Measurements from ENCODE around the gene BTLA.
"Not testable (repeated sequence)": the region's sequence is repeated elsewhere in the genome, so short reads cannot be mapped to it uniquely, and the experiment has no call there.

Gene BTLA

DNA sequence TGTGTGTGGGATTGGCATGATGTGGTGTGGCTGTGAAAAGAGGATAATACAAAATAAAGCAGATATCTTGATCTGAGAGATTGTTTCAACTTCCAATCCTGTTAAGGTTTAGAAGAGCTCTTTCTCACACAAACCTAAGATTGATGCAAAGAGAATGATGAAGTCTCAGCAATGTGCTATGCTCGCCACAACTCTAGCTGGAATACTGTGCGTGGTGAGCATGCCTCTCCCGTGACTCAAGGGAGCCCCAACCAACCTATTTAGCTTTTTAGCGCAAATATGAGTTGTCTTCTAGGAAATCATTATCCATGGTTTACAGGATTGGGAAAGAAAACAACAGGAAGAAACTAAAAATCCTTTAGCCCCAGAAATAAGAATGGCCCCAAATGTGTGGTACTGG, 28.5 kb downstream of the BTLA start:
- Histone ChIP-seq H3K4me1 (no peaks in the 10 kb centered on the region), H3K36me3 (no peaks in the 10 kb centered on the region), H3K9me3 (no peaks in the 10 kb centered on the region), H3K27me3 (no peaks in the 10 kb centered on the region), H3K4me3 (ENCODE audit: low read depth, low read length) (no peak overlapping the region)
- DNase-seq, result no peak
- TF ChIP-seq, protein P1, sequence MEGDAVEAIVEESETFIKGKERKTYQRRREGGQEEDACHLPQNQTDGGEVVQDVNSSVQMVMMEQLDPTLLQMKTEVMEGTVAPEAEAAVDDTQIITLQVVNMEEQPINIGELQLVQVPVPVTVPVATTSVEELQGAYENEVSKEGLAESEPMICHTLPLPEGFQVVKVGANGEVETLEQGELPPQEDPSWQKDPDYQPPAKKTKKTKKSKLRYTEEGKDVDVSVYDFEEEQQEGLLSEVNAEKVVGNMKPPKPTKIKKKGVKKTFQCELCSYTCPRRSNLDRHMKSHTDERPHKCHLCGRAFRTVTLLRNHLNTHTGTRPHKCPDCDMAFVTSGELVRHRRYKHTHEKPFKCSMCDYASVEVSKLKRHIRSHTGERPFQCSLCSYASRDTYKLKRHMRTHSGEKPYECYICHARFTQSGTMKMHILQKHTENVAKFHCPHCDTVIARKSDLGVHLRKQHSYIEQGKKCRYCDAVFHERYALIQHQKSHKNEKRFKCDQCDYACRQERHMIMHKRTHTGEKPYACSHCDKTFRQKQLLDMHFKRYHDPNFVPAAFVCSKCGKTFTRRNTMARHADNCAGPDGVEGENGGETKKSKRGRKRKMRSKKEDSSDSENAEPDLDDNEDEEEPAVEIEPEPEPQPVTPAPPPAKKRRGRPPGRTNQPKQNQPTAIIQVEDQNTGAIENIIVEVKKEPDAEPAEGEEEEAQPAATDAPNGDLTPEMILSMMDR (IDR thresholded peaks at IDR 0.05; ENCODE audit: low read depth, low read length), result no peak

DNA sequence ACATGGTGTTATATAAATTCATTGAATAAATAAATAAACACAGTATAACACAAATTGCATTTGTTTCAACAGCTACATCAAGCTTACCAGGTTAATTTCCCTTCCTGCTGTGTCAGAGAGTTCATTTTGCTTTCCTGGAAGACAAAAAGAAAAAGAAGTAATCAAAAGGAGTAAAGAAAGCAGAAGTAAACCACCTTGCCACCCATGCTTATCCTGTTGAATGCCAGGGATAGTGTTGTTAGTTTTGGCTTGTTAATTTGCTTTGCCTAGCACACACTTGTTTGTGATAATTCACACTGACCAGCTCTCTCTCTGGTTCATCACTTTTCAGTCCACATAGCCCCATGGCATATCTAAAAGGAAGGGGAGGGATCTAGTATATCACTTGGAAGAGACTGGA, 29.6 kb downstream of the BTLA start:
- TF ChIP-seq, protein P1 (IDR thresholded peaks at IDR 0.05; ENCODE audit: low read depth, low read length), result no peak
- Histone ChIP-seq H3K27me3 (no peaks in the 10 kb centered on the region), H3K4me3 (ENCODE audit: low read depth, low read length) (no peak overlapping the region), H3K4me1 (no peaks in the 10 kb centered on the region), H3K36me3 (no peaks in the 10 kb centered on the region), H3K9me3 (no peaks in the 10 kb centered on the region)
- no peak for DNase-seq

DNA sequence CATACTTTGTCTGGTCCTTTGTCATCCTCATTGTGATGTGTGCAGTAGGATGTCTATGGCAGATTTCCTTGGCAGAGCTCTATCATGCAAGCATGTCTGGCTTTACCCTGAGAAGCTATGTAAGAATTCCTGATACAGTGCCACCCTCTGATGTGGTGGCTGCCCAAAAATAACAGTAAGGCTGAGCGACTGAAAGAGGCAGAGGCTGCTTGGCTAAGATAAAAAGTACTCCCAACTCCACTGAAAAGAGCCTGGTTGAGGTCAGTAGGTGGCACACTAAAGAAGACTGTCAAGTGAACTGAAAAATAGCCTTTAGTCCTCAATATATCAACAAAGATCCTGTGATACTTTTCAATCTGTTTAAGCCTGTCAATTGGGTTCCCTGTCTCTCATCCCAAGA, 31.7 kb downstream of the BTLA start:
- TF ChIP-seq, protein P1 (IDR thresholded peaks at IDR 0.05; ENCODE audit: low read depth, low read length), result no peak
- H3K9me3 ChIP-seq, result no peaks in the 10 kb centered on the region
- DNase-seq, result no peak
- no peak overlapping the region for H3K4me3 ChIP-seq (ENCODE audit: low read depth, low read length)
- H3K27me3 ChIP-seq, result no peaks in the 10 kb centered on the region
- H3K4me1 ChIP-seq, result no peaks in the 10 kb centered on the region
- H3K36me3 ChIP-seq, result no peaks in the 10 kb centered on the region

DNA sequence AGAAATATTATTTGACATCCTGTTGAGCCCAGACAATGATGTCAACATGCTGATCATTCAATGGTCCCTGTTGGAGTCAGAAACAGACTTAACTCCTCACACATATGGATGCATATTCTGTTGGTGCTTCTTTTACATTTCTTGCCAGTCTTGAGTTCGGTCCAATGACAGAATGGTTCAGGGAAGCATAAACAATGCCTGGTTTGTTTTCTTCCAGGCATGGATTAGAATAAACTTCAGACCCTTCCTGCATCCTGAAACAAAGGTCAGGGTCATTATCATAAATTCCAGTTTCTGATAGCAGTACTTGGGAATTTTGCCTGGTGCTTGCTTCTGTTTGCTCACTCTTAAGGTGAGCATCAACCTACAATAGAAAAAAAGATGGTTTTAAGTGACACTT, 33.3 kb downstream of the BTLA start:
- TF ChIP-seq, protein P1 (IDR thresholded peaks at IDR 0.05; ENCODE audit: low read depth, low read length), result no peak
- no peaks in the 10 kb centered on the region for H3K36me3 ChIP-seq
- H3K4me1 ChIP-seq, result no peaks in the 10 kb centered on the region; the same call in 1 of the 2 replicates
- no peak for DNase-seq
- no peaks in the 10 kb centered on the region for H3K9me3 ChIP-seq
- no peak overlapping the region for H3K4me3 ChIP-seq (ENCODE audit: low read depth, low read length)
- H3K27me3 ChIP-seq, result no peaks in the 10 kb centered on the region

DNA sequence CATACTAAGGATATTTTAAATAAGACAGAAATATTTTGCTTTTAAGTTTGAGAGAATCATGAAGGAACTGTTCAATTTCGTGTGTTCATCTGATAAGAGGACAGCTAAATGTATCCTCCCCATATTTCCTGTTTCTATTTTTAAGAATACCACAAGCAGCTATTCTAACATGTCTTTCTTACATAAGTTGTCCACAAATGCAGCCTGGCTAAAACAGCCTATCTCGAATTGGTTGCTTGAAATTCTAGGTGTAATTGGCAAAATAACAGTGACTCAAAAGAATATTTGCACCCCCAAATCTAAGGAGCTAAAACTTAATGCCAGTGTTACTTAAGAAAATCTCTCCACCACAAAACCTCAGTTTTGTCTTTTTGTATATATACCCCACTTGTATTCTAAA, 35.0 kb downstream of the BTLA start:
- Histone ChIP-seq H3K9me3 (no peaks in the 10 kb centered on the region), H3K36me3 (no peaks in the 10 kb centered on the region), H3K4me3 (ENCODE audit: low read depth, low read length) (no peak overlapping the region), H3K27me3 (no peaks in the 10 kb centered on the region), H3K4me1 (no peaks in the 10 kb centered on the region; the same call in 1 of the 2 replicates)
- TF ChIP-seq, protein P1 (IDR thresholded peaks at IDR 0.05; ENCODE audit: low read depth, low read length), result no peak
- no peak for DNase-seq

DNA sequence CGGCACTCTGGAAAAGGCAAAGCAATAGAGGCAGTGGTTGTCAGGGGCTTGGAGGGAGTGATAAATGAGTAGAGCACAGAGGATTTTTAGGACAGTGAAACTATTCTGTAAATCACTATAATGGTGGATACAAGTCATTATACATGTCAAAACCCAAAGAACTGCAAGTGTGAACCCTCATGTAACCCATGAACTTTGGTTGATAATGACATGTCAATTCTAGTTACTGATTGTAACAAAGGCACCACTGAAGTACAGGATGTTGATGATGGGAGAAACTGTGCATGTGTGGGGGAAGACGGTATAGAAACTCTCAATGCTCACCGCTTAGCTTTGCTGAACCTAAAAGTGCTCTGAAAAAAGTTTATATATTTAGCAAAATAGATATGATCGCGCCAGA, 36.0 kb downstream of the BTLA start:
- Histone ChIP-seq H3K4me3 (ENCODE audit: low read depth, low read length) (no peak overlapping the region), H3K4me1 (no peaks in the 10 kb centered on the region; the same call in 1 of the 2 replicates), H3K9me3 (no peaks in the 10 kb centered on the region), H3K27me3 (no peaks in the 10 kb centered on the region), H3K36me3 (no peaks in the 10 kb centered on the region)
- TF ChIP-seq, protein P1 (IDR thresholded peaks at IDR 0.05; ENCODE audit: low read depth, low read length), result no peak
- no peak for DNase-seq

DNA sequence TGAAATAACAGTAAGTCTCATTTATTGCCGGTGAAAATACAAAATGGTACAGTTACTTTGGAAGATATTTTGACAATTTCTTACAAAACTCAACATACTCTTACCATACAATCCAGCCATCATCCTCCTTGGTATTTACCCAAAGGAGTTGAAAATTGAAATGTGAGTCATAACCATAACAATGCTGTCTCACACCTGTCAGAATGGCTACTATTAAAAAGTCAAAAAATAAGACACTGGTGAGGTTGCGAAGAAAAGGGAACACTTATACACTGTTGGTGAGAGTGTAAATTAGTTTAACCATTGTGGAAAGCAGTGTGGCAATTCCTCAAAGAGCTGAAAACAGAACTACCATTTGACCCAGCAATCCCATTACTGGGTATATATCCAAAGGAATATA, 37.5 kb downstream of the BTLA start:
- DNase-seq; H3K4me1 ChIP-seq; H3K27me3 ChIP-seq; H3K9me3 ChIP-seq; H3K4me3 ChIP-seq (ENCODE audit: low read depth, low read length); H3K36me3 ChIP-seq: not testable (repeated sequence)
